ENCODE results near the gene UMPS.

DNA sequence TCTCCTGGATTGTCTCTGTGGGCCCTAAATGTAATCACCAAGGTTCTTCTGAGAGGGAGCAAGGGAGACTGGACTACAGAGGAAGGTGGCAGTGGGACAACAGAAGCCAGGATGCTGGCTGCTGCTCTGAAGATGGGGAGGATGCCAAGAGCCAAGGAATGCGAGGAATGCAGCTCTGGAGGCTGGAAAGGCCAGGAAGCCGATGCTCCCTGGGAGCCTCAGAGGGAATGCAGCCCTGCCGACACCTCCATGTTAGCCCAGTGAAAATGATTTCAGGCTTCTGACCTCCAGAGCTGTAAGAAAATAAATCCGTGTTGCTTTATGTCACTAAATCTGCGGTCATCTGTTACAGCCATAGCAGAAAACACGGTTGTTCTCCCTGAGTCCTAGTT, 44.1 kb downstream of the UMPS start:
- TF ChIP-seq, protein P1, sequence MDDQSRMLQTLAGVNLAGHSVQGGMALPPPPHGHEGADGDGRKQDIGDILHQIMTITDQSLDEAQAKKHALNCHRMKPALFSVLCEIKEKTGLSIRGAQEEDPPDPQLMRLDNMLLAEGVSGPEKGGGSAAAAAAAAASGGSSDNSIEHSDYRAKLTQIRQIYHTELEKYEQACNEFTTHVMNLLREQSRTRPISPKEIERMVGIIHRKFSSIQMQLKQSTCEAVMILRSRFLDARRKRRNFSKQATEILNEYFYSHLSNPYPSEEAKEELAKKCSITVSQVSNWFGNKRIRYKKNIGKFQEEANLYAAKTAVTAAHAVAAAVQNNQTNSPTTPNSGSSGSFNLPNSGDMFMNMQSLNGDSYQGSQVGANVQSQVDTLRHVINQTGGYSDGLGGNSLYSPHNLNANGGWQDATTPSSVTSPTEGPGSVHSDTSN (CRISPR knock-in tag; IDR thresholded peaks at IDR 0.05) = no peak
- TF ChIP-seq ZNF302 (tag by site-specific recombination; IDR thresholded peaks at IDR 0.05; ENCODE audit: low read depth) (no peak), CTCF (tag by site-specific recombination; IDR thresholded peaks at IDR 0.05) (no peak), ZNF623 (tag by site-specific recombination; IDR thresholded peaks at IDR 0.05) (no peak), ZNF658 (tag by site-specific recombination; IDR thresholded peaks at IDR 0.05) (no peak), ZBTB7A (tag by site-specific recombination; IDR thresholded peaks at IDR 0.05; ENCODE audit: low read depth) (no peak), GLIS1 (tag by site-specific recombination; IDR thresholded peaks at IDR 0.05) (no peak), ZNF132 (tag by site-specific recombination; IDR thresholded peaks at IDR 0.05; ENCODE audit: borderline replicate concordance) (no peak)

Measured in HEK293 (cell line).